CD4-positive, alpha-beta T cell treated with Interleukin-1 beta for 1 hour (primary cell): Measurements from ENCODE around the gene FAIM2.

Experiments
- DNase-seq, 2 donors: peaks; one replicate each; pipeline ENCODE4 v3.0.0-alpha.2; 2020 to 2022

FAIM2 gene

GRCh38 chr12:49821373-49822287, 82.1 kb downstream of the FAIM2 start:
- no peak for DNase-seq

GRCh38 chr12:49819786-49820185, 83.9 kb downstream of the FAIM2 start:
- no peak for DNase-seq

GRCh38 chr12:49818241-49818895, 85.3 kb downstream of the FAIM2 start:
- DNase-seq, result no peak
